GM18870 (cell line): ENCODE results near the gene RAB11FIP4.

Experiments
- ATAC-seq: cut with Tn5 transposase; IDR thresholded peaks from one replicate; pipeline ENCODE4 v1.9.1; 2021; ENCODE audit warnings: moderate library complexity; ENCODE audit not compliant: unreplicated experiment

Gene RAB11FIP4

DNA sequence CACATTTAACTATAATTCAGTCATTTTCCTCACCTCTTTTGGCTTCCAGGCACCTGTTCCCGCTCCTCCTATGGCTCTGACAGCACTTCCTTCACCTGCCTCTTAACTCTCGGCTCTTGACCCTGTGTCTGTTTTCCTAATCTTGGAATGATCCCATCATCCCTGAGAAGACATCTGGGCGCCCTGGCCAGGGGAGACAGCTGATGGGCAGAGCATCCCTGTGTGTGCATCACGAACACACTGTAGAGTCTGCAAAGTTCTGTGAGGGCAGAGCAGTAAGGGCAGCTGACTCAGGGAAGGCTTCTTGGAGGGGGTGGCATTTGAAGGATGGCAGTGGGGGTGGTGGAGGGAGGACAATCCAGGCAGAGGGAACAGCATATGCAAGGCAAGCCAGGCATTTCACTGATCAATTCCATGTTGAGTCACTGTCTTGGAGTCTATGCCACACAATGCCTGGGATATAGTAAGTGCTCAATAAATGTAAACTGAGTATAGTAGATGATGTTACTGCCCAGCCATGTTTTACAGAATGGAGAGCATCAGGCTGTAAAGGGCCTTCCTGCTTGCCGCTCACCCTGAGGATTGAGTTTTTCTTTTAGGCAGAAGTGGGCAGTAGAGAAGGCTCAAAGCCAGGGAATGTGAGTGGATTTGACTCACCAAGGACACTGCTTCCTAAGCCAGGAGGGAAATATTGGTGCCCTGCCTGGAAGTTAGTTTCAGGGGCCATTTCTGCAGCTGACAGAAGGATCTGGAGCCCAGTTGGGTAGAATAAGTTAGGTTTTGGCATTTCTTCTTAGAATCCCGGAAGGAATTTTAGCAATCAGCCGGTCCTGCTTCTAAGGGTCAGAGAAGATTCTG, 5.8 kb upstream of the RAB11FIP4 start:
- no peak for ATAC-seq

DNA sequence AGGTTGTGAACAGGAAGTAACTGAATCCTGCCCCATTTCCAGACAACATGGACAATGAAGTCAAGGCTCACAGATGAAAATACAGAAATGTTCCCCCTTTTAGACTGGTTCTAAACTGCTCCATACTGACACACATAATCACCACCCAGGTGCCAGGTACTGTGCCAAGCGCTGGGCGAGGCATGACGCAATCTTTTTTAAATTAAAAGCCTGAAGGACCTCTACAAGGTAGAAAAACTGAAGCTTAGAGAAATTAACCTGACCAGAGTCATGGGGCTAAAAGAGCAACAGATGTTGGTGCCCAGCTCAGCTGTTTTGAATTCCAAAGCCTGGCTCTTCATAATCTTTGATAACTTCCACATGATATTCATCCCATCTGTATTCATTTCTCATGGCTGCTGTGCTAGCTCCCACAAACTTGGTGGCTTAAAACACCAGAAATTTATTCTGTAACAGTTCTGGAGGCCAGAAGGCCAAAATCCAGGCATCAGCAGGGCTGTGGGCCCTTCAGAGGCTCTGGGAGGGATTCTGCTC, 4.9 kb upstream of the RAB11FIP4 start:
- ATAC-seq: no peak

DNA sequence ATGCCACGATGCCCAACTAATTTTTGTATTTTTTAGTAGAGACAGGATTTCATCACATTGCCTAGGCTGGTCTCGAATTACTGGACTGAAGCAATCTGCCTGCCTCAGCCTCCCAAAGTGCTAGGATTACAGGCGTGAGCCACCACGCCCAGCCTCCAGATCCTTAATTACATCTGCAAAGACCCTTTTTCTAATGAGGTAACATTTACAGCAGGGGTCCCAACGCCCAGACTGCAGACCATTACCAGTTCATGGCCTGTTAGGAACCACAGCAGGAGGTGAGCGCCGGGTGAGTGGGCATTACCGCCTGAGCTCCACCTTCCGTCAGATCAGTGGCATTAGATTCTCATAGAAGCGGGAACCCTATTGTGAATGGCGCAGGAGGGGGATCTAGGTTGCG, 4.0 kb upstream of the RAB11FIP4 start:
- ATAC-seq: no peak

DNA sequence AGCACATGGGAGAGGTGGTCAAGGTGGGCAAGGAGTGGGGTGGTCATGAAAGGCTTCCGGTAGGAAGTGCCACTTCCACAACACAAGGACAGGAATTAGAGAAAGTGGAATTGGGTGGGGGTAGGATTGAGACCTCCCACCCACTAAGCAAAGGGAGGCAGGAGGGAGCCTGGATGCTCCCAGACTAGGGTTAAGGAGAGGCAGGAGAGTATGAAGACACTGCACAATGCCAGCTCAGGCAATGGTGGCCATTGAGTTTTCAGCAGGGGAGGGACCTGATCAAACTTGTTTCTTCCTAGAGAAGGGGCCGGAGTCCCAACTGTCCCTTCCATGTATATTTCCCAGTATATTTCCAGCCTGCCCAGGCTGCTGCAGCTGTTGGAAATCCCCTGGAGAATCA, 3.1 kb upstream of the RAB11FIP4 start:
- ATAC-seq: no peak

DNA sequence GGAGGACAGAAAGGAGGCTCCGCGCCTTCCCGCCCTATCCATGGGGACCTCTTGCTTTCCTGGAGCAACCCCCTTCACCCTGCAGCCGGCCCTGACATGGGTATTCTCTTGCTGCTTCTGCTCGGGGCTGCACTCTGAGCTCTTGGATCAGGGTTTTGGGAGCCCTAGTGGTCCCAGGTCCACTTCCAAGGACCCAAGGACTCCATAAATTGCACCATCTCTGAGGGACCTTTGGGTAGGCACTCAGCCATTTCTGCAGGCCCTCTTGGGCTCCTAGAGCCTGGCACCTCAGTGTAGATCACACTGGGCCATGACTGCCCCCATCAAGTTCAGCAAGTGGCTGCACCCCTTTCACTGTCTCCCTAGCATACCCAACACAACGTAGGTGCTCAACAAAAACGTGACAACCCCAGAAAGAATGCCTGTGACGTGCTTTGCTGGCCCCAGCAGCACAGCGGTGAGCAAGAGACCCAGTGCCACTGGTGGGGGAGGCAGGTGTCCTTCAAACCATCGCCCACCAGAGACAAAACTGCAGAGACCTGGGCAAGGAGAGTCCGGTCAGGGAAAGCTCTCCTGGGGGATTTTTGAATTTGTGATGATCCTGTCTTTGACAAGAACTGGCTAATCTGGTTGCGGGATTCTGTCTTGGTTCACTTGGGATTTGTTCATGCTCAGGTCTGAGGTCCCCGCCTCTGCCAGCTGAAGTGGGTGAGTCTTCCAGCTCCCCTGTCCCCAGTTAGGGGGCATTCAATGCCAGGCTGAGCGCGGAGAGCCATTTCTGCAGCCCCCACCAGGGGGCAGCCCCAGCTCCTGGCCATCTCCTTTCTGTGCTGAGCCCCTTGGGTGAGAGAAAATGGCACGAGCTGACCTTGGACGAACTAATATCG, 2.5 kb upstream of the RAB11FIP4 start:
- no peak for ATAC-seq

DNA sequence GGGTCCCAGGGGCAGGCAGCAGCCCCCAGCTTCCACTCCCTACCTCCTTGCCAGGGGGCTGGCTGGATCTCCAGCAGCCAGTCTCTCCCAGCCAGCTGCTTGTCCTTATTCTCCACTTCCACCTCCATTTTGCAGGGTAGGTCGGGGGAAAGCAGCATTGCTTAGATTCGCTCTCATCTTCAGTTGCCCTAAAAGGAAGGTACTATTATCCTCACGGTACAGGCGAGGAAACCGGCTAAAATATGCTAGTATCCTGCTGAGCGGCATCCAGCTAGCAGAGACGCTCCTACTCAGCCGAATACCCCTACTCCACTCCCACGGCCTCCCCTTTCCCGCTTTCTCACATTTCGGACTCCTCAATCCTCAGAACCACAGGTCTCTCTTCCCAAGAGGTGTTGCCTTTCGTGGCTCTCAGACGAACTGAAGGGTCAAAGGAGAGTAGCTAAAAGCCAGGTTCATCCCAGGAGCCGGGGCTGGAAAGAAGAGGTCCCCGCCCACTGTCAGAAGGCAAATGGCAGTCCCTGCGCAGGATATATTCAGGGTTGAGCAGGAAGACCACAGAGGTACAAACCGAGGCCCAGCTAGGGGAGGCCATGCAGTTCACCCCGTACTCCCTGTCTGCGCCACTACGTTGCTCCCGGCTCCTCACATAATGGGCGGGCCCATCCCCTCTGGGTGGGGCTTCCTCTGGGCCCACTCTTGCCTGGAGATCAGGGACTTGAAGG, 1.7 kb upstream of the RAB11FIP4 start:
- no peak for ATAC-seq

DNA sequence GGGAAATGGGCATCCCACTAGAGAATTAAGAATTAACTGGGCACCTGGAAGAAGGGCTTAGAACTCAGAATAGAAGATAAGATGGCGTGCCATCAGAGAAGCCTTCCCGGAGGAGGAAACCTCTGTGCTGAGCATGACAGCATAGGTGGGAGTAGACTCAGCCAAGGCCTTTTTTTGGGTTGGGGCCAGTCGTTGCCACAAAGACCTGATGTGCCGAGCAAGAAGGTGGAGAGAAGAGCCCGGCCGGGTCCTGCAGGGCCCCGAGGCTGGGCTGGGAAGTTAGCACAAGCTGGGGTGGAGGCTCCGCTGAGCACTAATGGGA, 1.1 kb upstream of the RAB11FIP4 start:
- no peak for ATAC-seq

DNA sequence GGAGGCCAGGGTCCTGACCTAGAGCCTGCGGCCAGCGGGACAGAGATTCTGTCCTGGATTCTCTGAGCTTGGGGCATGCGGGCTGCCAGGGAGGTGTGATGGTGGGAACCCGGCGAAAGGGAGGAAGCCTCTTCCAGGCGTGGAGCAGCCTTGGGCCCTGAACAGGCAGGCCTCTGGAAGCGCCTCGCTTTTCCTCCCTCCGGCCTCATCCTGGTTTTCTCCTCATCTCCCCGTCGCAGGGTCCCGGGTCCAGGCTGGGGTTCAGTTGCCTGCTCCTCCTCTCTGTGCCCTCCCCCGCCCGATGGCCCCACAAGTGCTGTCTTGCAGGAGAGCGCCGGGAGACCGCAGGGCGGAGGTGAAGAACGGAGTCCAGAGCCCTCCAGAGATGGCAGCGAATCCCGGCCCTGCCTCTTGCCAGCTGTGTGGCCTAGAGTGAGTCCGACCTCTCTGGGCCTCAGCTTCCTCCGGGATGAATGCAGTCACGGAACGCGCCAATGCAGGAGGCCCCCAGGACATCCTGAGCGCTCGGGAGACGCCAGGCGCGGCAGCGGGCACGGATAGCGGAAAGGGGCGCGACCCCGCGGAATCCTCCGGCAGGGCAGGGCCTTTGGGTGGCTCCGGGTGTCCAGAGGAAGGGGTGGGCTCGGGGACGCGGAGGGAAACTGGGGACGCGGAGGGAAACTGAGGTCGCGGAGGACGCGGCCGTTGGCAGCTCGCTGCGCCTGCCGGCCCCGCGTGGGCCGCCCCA, 553 bp upstream of the RAB11FIP4 start:
- ATAC-seq: no peak

DNA sequence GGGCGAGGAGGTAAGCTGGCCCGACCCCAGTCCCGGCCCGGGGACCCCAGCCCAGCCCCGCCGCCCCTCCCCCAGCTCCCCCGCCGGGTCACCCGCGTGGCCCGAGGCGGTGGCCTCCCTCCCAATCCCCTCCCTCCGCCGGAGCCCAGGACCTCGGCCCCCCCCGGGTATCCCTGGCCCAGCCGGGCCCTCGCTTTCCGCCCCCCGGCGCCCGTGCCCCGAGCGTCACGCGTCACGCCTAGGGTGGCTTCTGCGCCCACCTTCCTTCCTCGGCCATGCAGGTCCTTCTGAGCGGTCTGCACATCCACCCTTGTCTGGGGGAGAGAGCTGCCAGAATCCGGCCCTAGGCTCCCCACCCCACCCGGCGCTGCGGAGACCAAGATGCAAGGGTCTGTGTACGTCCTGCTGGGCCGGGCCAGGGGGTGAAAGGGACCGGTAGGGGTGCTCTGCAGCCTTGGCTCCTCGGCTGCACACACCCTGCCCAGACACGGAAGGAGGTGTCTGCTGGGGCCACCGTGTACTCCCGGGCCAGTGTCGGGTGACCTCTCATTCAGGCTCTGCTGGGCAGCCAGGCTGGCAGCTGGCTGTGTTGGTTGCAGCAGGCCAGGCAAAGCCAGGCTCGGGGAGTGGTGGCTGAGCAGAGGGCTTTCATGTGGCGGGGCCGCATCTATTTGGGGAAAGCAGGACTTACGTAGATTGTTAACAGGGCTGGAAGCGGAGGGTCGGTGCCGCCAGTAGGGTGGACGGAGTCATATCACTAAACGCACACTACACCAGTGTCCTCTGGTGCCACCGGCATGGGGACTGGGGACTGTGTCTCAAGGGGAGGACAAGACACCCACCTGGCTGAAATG, 754 bp downstream of the RAB11FIP4 start:
- ATAC-seq: no peak

DNA sequence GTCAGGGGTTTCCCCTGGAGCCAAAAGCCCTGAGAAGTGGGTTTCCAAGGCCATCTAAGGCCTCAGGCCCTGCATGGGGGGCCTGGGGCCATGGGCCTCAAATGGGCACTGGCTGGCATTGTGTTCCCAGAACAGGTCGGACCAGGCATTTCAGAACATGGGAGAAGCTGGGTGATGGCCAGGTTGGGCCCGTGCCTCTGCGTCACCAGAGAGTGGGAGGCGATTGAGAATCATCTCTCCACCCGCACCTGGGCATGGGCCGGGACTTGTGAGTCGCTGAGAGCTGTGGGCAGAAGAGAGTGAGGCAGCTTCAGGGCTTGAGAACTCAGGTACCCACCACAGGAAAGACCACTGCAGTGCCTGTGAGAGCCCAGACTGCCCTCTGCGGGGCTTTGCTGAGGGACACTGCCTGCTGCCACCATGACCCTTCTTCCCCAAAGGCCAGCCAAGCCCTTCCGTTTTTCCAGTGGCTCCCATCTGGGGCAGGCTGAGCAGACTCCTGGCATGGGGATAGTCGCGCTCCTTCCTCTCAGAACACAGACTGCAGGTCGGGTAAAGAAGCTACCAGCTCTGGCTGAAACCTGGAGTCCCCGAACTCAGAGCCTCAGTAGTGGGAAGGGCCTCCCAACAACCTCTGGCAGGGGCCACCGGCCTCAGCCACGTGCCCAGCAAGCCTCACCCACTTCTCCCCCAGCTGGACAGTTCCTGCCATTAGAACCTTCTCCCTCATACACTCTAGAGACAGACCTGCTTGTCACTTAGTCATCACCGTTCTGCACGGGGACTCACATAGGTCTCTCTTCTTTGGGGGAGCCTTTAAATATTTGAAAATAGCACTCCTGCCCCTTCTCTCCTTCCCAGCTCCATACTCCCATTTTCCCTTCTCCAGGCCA, 1.6 kb downstream of the RAB11FIP4 start:
- ATAC-seq: no peak

DNA sequence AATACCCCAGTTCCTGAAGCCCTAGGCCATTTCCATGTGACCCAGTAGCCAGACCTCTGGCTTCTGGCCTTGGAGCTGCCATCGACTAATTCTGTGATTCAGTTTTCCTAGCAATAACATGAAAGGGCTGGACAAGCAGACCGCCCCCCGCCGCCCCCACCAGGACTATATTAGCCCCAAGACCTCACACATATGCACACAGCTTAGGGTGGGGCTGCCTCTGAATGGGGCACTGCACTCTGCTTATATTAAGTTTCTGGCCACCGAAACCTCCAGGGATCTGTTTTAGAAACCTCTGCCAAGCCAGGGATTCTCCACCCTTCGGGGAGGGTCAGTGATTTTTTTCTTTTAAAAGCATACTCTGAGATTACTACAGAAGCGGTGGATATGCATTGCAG, 2.3 kb downstream of the RAB11FIP4 start:
- no peak for ATAC-seq

DNA sequence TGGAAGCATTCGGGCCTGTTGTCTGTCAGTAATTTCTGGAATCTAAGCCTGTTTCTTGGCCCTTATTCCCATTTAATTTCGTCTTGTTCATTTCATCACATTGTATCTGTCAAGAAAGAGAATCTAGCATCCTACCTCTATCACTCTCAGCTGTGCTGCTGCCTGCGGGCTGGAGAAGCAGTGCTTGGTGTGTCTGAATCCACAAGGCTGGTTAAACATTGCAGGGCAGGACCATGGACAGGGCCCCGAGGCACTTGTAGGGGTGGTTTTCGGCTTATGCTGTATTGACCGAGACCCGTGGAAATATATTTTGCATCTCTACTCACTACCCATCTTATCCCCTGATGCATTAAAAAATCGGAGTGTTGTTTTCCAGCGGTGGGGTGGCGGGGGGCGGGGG, 3.1 kb downstream of the RAB11FIP4 start:
- ATAC-seq: no peak

DNA sequence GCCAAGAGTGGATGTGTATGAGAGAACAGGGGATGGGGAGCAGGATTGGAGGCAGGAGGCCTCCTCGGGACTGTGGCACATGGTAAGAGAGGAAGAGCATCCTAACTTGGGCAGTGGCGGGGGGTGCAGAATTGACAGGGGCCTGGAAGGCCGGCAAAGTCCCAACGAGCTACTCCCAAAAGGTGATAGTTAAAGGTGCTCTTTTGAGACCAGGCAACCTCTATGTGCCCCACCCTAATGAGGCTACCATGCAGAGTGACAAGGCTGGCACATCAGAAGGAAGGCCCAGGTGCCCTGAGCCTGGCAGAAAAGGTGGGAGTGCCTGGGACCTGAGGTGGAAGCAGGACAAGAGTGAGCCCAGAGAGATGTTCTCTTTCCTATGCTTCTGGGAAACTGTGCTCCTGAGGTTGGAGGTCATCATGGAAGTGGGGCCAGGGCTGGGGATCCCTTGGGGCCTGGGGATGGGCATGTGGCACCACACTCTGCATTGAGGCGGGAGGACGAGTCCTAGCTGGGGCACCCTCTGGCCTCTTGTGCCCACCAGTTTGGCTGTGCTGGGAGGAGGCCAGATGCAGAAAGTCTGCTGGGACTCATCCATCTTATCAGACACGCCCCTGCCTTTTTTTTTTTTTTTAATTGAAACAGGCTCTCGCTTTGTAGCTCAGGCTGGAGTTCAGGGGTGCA, 5.9 kb downstream of the RAB11FIP4 start:
- no peak for ATAC-seq

DNA sequence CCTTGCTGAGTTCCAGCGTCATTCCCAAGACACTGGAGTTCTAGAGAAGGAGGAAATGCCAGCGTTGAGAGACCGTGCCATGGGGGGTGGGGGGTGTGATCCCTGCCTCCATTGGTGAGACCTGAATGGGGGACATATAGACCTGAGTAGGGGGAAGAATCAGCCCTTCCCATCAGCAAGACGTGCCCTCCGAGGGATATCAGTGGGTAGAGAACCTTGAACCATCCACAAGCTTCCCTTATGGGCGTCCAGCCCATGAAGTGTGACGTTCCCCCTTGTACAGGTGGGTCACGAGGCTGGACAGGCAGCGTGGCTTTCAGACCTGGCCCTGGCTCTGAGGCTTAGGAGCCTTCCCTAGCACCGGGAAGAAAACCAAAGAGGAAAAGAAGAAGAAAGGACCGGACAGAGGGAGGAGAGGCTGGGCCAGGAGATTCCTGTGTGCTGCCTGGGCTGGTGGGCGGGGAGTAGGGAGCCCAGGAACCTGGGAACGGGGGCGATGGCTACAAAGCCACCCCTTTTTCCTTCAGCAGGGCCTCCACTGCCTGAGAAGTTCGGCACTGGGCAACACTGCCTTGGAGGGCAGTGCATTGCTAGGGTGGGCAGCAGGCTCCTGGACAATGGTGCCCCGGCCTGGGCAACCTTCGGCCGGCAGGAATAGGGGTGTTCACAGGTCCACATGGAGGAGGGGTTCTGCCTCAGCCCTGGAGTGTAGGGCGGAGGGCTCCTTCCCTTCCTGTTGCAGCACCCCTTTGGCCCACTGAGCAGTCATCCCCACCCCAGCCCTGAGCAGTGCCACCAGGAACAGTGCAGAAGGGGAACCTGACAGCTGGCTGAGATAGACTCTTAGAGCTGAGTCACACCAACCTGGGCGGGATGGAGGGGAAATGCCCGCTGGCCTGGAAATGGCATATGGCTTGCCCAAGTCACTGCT, 7.2 kb downstream of the RAB11FIP4 start:
- ATAC-seq: no peak

DNA sequence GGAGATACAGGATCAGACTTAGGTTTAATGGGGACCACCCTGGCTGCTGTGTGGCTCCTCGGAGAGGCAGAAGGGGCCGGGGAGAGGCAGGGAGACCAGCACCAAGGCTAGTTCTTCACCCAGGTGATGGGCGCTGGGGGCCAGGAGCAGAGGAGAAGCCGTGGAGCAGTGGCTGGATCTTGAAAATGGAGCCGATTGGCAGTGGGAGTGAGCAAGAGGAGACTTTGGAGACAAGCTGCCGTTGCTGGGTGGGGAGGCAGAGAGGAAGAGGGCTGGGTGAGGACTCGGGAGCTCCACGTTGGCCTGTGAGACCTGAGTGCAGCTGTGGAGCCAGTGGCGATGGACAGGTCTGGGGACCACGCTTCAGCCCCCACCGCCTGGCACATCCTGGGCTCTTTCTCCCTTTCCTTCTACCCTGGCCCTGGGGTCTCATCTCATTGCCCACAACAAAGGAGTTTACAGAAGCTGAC, 9.0 kb downstream of the RAB11FIP4 start:
- no peak for ATAC-seq

DNA sequence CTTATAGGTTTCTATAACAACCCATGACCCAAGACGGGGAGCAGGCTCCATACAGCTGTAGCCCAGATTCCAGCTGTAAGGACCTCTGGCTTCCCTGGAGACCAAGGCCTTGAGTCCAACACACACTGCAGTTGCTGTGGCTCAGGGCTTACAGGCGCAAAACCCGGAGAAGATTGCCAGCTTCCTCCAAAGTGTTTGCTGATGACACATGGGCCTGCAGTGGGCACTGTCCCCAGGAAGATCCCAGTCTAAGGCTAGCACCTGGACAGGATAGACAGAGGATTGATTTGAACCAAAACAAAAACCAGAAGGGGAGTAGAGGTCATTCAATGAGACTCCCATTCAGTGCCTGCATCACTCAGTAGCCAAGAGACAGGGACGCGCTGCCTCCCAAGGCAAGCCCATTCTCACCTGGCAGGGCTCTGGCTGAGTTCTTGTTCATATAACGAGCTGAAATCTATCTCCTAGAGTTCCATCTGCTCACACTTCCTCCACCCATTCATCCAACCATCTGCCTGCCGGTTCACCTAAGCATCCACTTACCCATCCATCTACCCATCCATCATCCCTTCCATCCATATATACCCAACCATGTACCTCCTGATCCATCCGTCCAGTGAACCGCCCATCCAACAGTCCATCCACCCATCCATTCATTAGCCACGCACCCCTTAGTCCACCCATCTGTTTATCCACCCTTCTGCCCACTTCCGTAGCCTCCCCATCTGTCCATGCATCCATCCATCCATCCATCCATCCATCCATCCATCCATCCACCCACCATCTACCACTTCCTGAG, 10.2 kb downstream of the RAB11FIP4 start:
- no peak for ATAC-seq
